Stimulated activated naive CD8-positive, alpha-beta T cell treated with anti-CD3 and anti-CD28 coated beads, Interleukin-15, amount 100 ng/mL, for 72 hours (primary cell): Measurements from ENCODE around the gene KRTAP19-1.
"Not testable (repeated sequence)": the region's sequence is repeated elsewhere in the genome, so short reads cannot be mapped to it uniquely, and the experiment has no call there.

Source experiments
- ATAC-seq: fragments of 150-1000 bp; cut with Tn5 transposase; 2 replicates; pipeline ENCODE4 v1.10.0; 2021; ENCODE audit warnings: mild to moderate bottlenecking, moderate library complexity
- DNase-seq, 2 donors: peaks; one replicate each; pipeline ENCODE4 v3.0.0; 2021 to 2022
- H3K27ac Mint-ChIP-seq, 2 donors: one replicate each; pipeline ENCODE4 v1.8.0; 2022; ENCODE audit warnings: mild to moderate bottlenecking in 2 of 2, mixed read lengths in 2 of 2, moderate library complexity in 2 of 2
- H3K27me3 Mint-ChIP-seq: one replicate; pipeline ENCODE4 v1.8.0; 2022; ENCODE audit warnings: mixed read lengths
- H3K4me1 Mint-ChIP-seq: one replicate; pipeline ENCODE4 v1.8.0; 2022; ENCODE audit warnings: mild to moderate bottlenecking, mixed read lengths
- H3K4me3 Mint-ChIP-seq, 2 donors: one replicate each; pipeline ENCODE4 v1.8.0; 2022; ENCODE audit warnings: mild to moderate bottlenecking in 2 of 2, mixed read lengths in 2 of 2, moderate library complexity in 1 of 2
- H3K9me3 Mint-ChIP-seq, 2 donors: one replicate each; pipeline ENCODE4 v1.8.0; 2022; ENCODE audit warnings: mixed read lengths in 2 of 2

KRTAP19-1 gene

GRCh38 chr21:30480145-30480544, at the start of gene KRTAP19-1:
TSS of gene KRTAP19-1 (minus strand) at chr21:30480367. CDS start at chr21:30480317, 50 bp downstream.
- H3K4me3 Mint-ChIP-seq: no peak within 1 kb of the TSS
- H3K27ac Mint-ChIP-seq: peak within 1 kb of the TSS in 1 of 2 donors; percentile 52
- H3K9me3 Mint-ChIP-seq: peaks cover 2 to 3% of the 10 kb centered on the region in 2 donors
- no peak for DNase-seq
- ATAC-seq: no peak
- no peaks in the 10 kb centered on the region for H3K4me1 Mint-ChIP-seq
- H3K27me3 Mint-ChIP-seq: no peaks in the 10 kb centered on the region

- no peak overlapping the region for H3K27ac Mint-ChIP-seq
- no peak for DNase-seq
- H3K4me1 Mint-ChIP-seq: no peaks in the 10 kb centered on the region
- H3K4me3 Mint-ChIP-seq: no peak overlapping the region
- H3K9me3 Mint-ChIP-seq: peaks cover 3 to 7% of the 10 kb centered on the region in 2 donors
- ATAC-seq: no peak
- no peaks in the 10 kb centered on the region for H3K27me3 Mint-ChIP-seq
Observed at GRCh38 chr21:30518876-30519275, 38.7 kb upstream of the KRTAP19-1 start.

GRCh38 chr21:30515681-30516080, 35.5 kb upstream of the KRTAP19-1 start:
- Mint-ChIP-seq H3K27me3 (no peaks in the 10 kb centered on the region), H3K27ac (peak overlapping the region; percentile 12 to 33), H3K4me3 (no peak overlapping the region), H3K4me1 (no peaks in the 10 kb centered on the region), H3K9me3 (peaks cover 3 to 7% of the 10 kb centered on the region in 2 donors)
- DNase-seq: no peak
- no peak for ATAC-seq

GRCh38 chr21:30505621-30506205, 25.5 kb upstream of the KRTAP19-1 start:
- not testable (repeated sequence) for ATAC-seq, H3K27me3 Mint-ChIP-seq, H3K27ac Mint-ChIP-seq, H3K9me3 Mint-ChIP-seq, DNase-seq, H3K4me3 Mint-ChIP-seq, H3K4me1 Mint-ChIP-seq

GRCh38 chr21:30502041-30502440, 21.9 kb upstream of the KRTAP19-1 start, which contains the start of gene KRTAP19-5:
TSS of gene KRTAP19-5 (minus strand) at chr21:30502141. CDS start at chr21:30502090, 51 bp downstream.
- no peak within 1 kb of the TSS for H3K4me3 Mint-ChIP-seq
- no peak within 1 kb of the TSS for H3K27ac Mint-ChIP-seq
- H3K9me3 Mint-ChIP-seq: no peaks in the 10 kb centered on the region
- ATAC-seq: no peak
- peaks cover 3% of the 10 kb centered on the region for H3K27me3 Mint-ChIP-seq
- no peaks in the 10 kb centered on the region for H3K4me1 Mint-ChIP-seq
- DNase-seq: no peak

GRCh38 chr21:30497065-30497464, 16.9 kb upstream of the KRTAP19-1 start, which contains the start of gene KRTAP19-4:
TSS of gene KRTAP19-4 (minus strand) at chr21:30497165. CDS start at chr21:30497110, 55 bp downstream.
- H3K9me3 Mint-ChIP-seq: no peaks in the 10 kb centered on the region
- H3K4me1 Mint-ChIP-seq: no peaks in the 10 kb centered on the region
- no peak for DNase-seq
- no peak within 1 kb of the TSS for H3K27ac Mint-ChIP-seq
- ATAC-seq: no peak
- H3K27me3 Mint-ChIP-seq: no peaks in the 10 kb centered on the region
- no peak within 1 kb of the TSS for H3K4me3 Mint-ChIP-seq

GRCh38 chr21:30491963-30492428, 11.8 kb upstream of the KRTAP19-1 start, which contains the start of gene KRTAP19-3:
TSS of gene KRTAP19-3 (minus strand) at chr21:30492013. CDS start at chr21:30491957, 56 bp downstream.
- Mint-ChIP-seq H3K27me3 (no peaks in the 10 kb centered on the region), H3K4me1 (no peaks in the 10 kb centered on the region), H3K27ac (no peak within 1 kb of the TSS), H3K9me3 (peaks cover 0 to 11% of the 10 kb centered on the region in 2 donors), H3K4me3 (no peak within 1 kb of the TSS)
- DNase-seq (no peak), ATAC-seq (no peak)

- ATAC-seq (no peak), DNase-seq (no peak)
- Mint-ChIP-seq H3K27ac (no peak within 1 kb of the TSS), H3K27me3 (no peaks in the 10 kb centered on the region), H3K9me3 (peaks cover 12 to 23% of the 10 kb centered on the region in 2 donors), H3K4me3 (no peak within 1 kb of the TSS), H3K4me1 (no peaks in the 10 kb centered on the region)
Observed at GRCh38 chr21:30487336-30487735, 7.2 kb upstream of the KRTAP19-1 start, which contains the start of gene KRTAP19-2. TSS of gene KRTAP19-2 (minus strand) at chr21:30487436. CDS start at chr21:30487348, 88 bp downstream.

GRCh38 chr21:30486180-30486579, 6.0 kb upstream of the KRTAP19-1 start:
- ATAC-seq: no peak
- Mint-ChIP-seq H3K27ac (no peak overlapping the region), H3K9me3 (peaks cover 12 to 23% of the 10 kb centered on the region in 2 donors), H3K4me1 (no peaks in the 10 kb centered on the region), H3K4me3 (no peak overlapping the region), H3K27me3 (no peaks in the 10 kb centered on the region)
- no peak for DNase-seq

- no peaks in the 10 kb centered on the region for H3K27me3 Mint-ChIP-seq
- H3K4me3 Mint-ChIP-seq: no peak overlapping the region
- H3K27ac Mint-ChIP-seq: no peak overlapping the region
- DNase-seq (no peak), ATAC-seq (no peak)
- peaks cover 12% of the 10 kb centered on the region in 2 donors for H3K9me3 Mint-ChIP-seq
- H3K4me1 Mint-ChIP-seq: no peaks in the 10 kb centered on the region
Observed at GRCh38 chr21:30482130-30482529, 2.0 kb upstream of the KRTAP19-1 start.

GRCh38 chr21:30479259-30479658, 908 bp downstream of the KRTAP19-1 start:
- H3K27ac Mint-ChIP-seq: peak overlapping the region in 1 of 2 donors; percentile 52
- H3K4me1 Mint-ChIP-seq: no peaks in the 10 kb centered on the region

GRCh38 chr21:30478004-30478403, 2.2 kb downstream of the KRTAP19-1 start:
- H3K4me3 Mint-ChIP-seq: no peak overlapping the region
- H3K9me3 Mint-ChIP-seq: no peaks in the 10 kb centered on the region
- H3K4me1 Mint-ChIP-seq: no peaks in the 10 kb centered on the region
- H3K27ac Mint-ChIP-seq: no peak overlapping the region
- H3K27me3 Mint-ChIP-seq: no peaks in the 10 kb centered on the region
- ATAC-seq (no peak), DNase-seq (no peak)

More at GRCh38 chr21:30479259-30479658, 908 bp downstream of the KRTAP19-1 start:
- Mint-ChIP-seq H3K27me3 (no peaks in the 10 kb centered on the region), H3K9me3 (no peaks in the 10 kb centered on the region), H3K4me3 (no peak overlapping the region)
- ATAC-seq: no peak
- no peak for DNase-seq

GRCh38 chr21:30468900-30469714, 11.1 kb downstream of the KRTAP19-1 start:
- H3K27me3 Mint-ChIP-seq: peaks cover 8% of the 10 kb centered on the region
- DNase-seq (no peak), ATAC-seq (no peak)
- H3K4me3 Mint-ChIP-seq: no peak overlapping the region
- H3K27ac Mint-ChIP-seq: no peak overlapping the region
- H3K4me1 Mint-ChIP-seq: no peaks in the 10 kb centered on the region
- H3K9me3 Mint-ChIP-seq: peaks cover 0 to 15% of the 10 kb centered on the region in 2 donors

- Mint-ChIP-seq H3K9me3 (peaks cover 0 to 5% of the 10 kb centered on the region in 2 donors), H3K27me3 (peaks cover 10% of the 10 kb centered on the region), H3K4me3 (no peak overlapping the region), H3K4me1 (no peaks in the 10 kb centered on the region), H3K27ac (no peak overlapping the region)
- no peak for ATAC-seq
- no peak for DNase-seq
Observed at GRCh38 chr21:30463713-30464112, 16.5 kb downstream of the KRTAP19-1 start.

GRCh38 chr21:30448514-30448913, 31.7 kb downstream of the KRTAP19-1 start:
- Mint-ChIP-seq H3K27ac (no peak overlapping the region), H3K27me3 (no peaks in the 10 kb centered on the region), H3K4me1 (no peaks in the 10 kb centered on the region), H3K4me3 (no peak overlapping the region), H3K9me3 (no peaks in the 10 kb centered on the region)
- ATAC-seq (no peak), DNase-seq (no peak)

- Mint-ChIP-seq H3K4me1 (no peaks in the 10 kb centered on the region), H3K27ac (no peak overlapping the region), H3K27me3 (no peaks in the 10 kb centered on the region), H3K4me3 (no peak overlapping the region), H3K9me3 (no peaks in the 10 kb centered on the region)
- DNase-seq: no peak
- ATAC-seq: no peak
Observed at GRCh38 chr21:30447056-30447455, 33.1 kb downstream of the KRTAP19-1 start.
